Endodermal cell (in vitro differentiated cells): ENCODE data around the gene AGPAT1. TPM values are rescaled to one million over a fixed set of nuclear protein-coding genes. Genes with fewer than 3 reads are reported as not detected.

Experiments
- DNase-seq: peaks from one replicate; pipeline ENCODE4 v3.0.0-alpha.2; 2017
- H3K27ac ChIP-seq: 2 replicates; pipeline ENCODE4 v1.5.1; 2013; ENCODE audit warnings: mild to moderate bottlenecking, low read depth, low read length, moderate library complexity
- H3K27me3 ChIP-seq: 2 replicates; pipeline ENCODE4 v1.6.1; 2013; ENCODE audit warnings: mild to moderate bottlenecking, low read length, moderate library complexity; ENCODE audit not compliant: insufficient read depth, control insufficient read depth, poor library complexity, severe bottlenecking
- H3K36me3 ChIP-seq: 2 replicates; pipeline ENCODE4 v1.7.0; 2013; ENCODE audit warnings: mild to moderate bottlenecking, low read length, moderate library complexity; ENCODE audit not compliant: control insufficient read depth, insufficient read depth
- H3K4me1 ChIP-seq: one replicate; pipeline ENCODE4 v1.7.0; 2013; ENCODE audit warnings: low read length; ENCODE audit not compliant: control insufficient read depth, insufficient read depth
- H3K4me3 ChIP-seq: 2 replicates; pipeline ENCODE4 v1.5.1; 2013; ENCODE audit warnings: mild to moderate bottlenecking, low read length, moderate library complexity
- H3K9ac ChIP-seq: 2 replicates; pipeline ENCODE4 v1.6.1; 2013; ENCODE audit warnings: mild to moderate bottlenecking, low read length, moderate library complexity; ENCODE audit not compliant: poor library complexity, severe bottlenecking; ENCODE audit errors: extremely low read depth
- H3K9me3 ChIP-seq: 2 replicates; pipeline ENCODE4 v1.6.1; 2013; ENCODE audit warnings: mild to moderate bottlenecking, low read length, moderate library complexity; ENCODE audit not compliant: control insufficient read depth
- H3K27ac Mint-ChIP-seq: 2 replicates; pipeline ENCODE4 v1.8.0; 2020; ENCODE audit warnings: mixed read lengths
- H3K27me3 Mint-ChIP-seq: 2 replicates; pipeline ENCODE4 v1.8.0; 2021; ENCODE audit warnings: mild to moderate bottlenecking, mixed read lengths; ENCODE audit not compliant: insufficient read depth
- H3K36me3 Mint-ChIP-seq: 2 replicates; pipeline ENCODE4 v1.8.0; 2020; ENCODE audit warnings: low read depth, mixed read lengths
- H3K4me1 Mint-ChIP-seq: 2 replicates; pipeline ENCODE4 v1.8.0; 2020; ENCODE audit warnings: mixed read lengths
- H3K4me3 Mint-ChIP-seq: 2 replicates; pipeline ENCODE4 v1.8.0; 2020; ENCODE audit warnings: mild to moderate bottlenecking, moderate library complexity, mixed read lengths
- H3K9me3 Mint-ChIP-seq: 2 replicates; pipeline ENCODE4 v1.8.0; 2020; ENCODE audit warnings: mild to moderate bottlenecking, mixed read lengths
- CTCF ChIP-seq: fragments of 200-600 bp; sonication (generic); conservative IDR thresholded peaks from 2 replicates; pipeline ENCODE4 v1.5.0; 2021; ENCODE audit warnings: antibody characterized with exemption, mild to moderate bottlenecking
- WGBS, 2 experiments: methylation state at CpG; one replicate each; pipeline versions ENCODE4 v1.1.5 to v1.1.7; 2013; ENCODE audit warnings: missing lambda C conversion rate in 2 of 2, mixed read lengths in 1 of 2; ENCODE audit not compliant: insufficient coverage in 1 of 2, insufficient read length in 1 of 2; 5-methylcytosine and 5-hydroxymethylcytosine counted together
- total RNA-seq, 2 donors: library from RNA; stranded (reverse); fragmentation: NEBNext Ultra II Directional in 1 of 2; extraction: Animal tissue kit (Norgen Biotek cat#: 25700) in 1 of 2; gene quantifications; 2 replicates in 1 of 2; 3 replicates in 1 of 2; pipeline ENCODE4 v1.2.1, GENCODE V29; 2021

Gene AGPAT1
- total RNA-seq, 2 donors from 2014 or later = 124 to 147 TPM

- WGBS, 2 experiments = 94 to 97% methylated on average over 5 to 10 of the region's 11 CpGs
- Mint-ChIP-seq H3K36me3 (peaks cover 68% of the 10 kb centered on the region), H3K27ac (peak overlapping the region; percentile 62), H3K9me3 (no peaks in the 10 kb centered on the region), H3K27me3 (no peaks in the 10 kb centered on the region), H3K4me3 (no peak overlapping the region), H3K4me1 (peaks cover 58% of the 10 kb centered on the region)
- no peak for DNase-seq
- no peak for TF ChIP-seq CTCF
- Histone ChIP-seq H3K27ac (no peak overlapping the region), H3K9ac (no peak overlapping the region), H3K36me3 (peaks cover 68% of the 10 kb centered on the region), H3K9me3 (no peaks in the 10 kb centered on the region), H3K4me3 (no peak overlapping the region), H3K4me1 (peaks cover 26% of the 10 kb centered on the region), H3K27me3 (no peaks in the 10 kb centered on the region)
These were observed 5.6 kb downstream of the AGPAT1 start for GRCh38 chr6:32170294-32170693.

DNA sequence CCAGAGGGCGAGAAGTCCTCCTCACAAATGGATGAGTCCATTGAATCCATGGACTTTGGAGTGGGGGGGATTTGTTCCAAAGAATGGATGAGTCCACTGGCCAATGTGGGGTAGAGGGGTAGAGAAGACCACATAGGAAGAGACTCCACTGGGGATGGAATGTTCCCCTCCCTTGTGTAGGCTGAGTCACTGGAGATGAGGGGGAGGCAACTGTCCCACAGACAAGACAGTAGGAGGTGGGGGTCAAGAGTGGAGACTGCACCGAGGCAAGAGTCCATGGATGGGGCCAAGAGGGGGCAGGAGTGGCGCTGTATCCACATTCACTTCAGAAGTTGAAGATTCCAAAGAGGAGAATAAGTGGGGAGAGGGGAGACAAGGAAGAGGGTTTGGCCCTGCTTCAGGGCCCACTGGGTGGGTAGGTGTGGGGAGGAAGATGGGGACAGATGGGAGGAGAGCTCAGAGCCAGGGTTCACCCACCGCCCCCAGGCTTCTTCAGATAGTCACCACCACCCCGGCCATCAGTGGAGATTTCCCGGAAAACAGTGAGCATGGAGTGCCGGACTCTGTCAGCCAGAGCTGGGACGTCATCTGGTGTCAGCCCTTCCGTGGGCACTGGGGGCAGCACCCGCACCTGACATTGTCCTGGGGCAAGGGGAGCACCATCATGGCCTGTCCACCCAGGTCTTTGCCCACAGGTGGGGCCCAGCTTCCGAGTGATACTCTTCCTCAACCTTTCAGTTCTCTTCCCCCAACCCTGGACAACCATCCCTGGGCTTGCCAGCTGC is 6.9 kb downstream of the AGPAT1 start:
- H3K9me3 ChIP-seq = no peaks in the 10 kb centered on the region
- peak overlapping the region; percentile 21 for H3K4me3 ChIP-seq
- DNase-seq = no peak
- H3K36me3 ChIP-seq = peaks cover 72% of the 10 kb centered on the region
- no peak overlapping the region for H3K9ac ChIP-seq
- H3K27me3 ChIP-seq = no peaks in the 10 kb centered on the region
- Mint-ChIP-seq H3K36me3 (peaks cover 70% of the 10 kb centered on the region), H3K4me3 (peak overlapping the region; percentile 40), H3K27ac (peak overlapping the region; percentile 96), H3K27me3 (no peaks in the 10 kb centered on the region), H3K9me3 (no peaks in the 10 kb centered on the region), H3K4me1 (peaks cover 56% of the 10 kb centered on the region)
- no peak overlapping the region for H3K27ac ChIP-seq
- TF ChIP-seq CTCF = no peak
- H3K4me1 ChIP-seq = peaks cover 26% of the 10 kb centered on the region
- WGBS, 2 experiments = 90 to 96% methylated on average over 7 to 11 of the region's 11 CpGs

DNA sequence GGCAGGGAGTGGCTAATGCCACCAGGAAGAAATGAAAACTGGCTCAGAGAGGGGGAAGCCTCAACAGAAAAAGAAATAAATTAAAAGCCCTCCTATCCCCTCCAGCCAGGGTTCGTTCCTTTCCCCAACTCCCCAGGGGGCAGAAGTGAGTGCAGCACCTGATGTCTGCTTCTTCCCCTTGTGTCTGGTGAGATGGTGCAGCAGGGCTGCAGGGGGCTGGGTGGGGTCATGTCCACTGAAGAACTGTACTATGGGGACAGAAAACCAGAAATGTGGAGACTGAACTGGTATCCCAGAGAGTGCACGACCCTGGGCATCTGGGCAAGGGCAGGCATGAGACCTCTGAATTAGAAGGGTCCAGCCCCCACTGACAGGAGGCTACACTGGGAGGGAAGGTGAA is 7.5 kb downstream of the AGPAT1 start:
- Mint-ChIP-seq H3K36me3 (peaks cover 68% of the 10 kb centered on the region), H3K27ac (peak overlapping the region; percentile 96), H3K27me3 (no peaks in the 10 kb centered on the region), H3K4me1 (peaks cover 52% of the 10 kb centered on the region), H3K4me3 (peak overlapping the region; percentile 40), H3K9me3 (no peaks in the 10 kb centered on the region)
- Histone ChIP-seq H3K27me3 (no peaks in the 10 kb centered on the region), H3K4me3 (peak overlapping the region; percentile 21), H3K9me3 (no peaks in the 10 kb centered on the region), H3K36me3 (peaks cover 66% of the 10 kb centered on the region), H3K9ac (no peak overlapping the region), H3K4me1 (peaks cover 26% of the 10 kb centered on the region), H3K27ac (peak overlapping the region; percentile 33)
- no peak for TF ChIP-seq CTCF
- DNase-seq = no peak
- WGBS, 2 experiments = 71 to 100% methylated on average over 1 to 2 of the region's 2 CpGs
